HUES48 (cell line): ENCODE results near the gene TMEM233.
"Not testable (repeated sequence)": the region's sequence is repeated elsewhere in the genome, so short reads cannot be mapped to it uniquely, and the experiment has no call there.

ENCODE experiments used
- H3K27ac ChIP-seq: one replicate; pipeline ENCODE4 v1.7.0; 2013; ENCODE audit warnings: low read depth, low read length, inconsistent platforms
- H3K27me3 ChIP-seq: 2 replicates; pipeline ENCODE4 v1.6.1; 2013; ENCODE audit warnings: mild to moderate bottlenecking, low read length; ENCODE audit not compliant: control insufficient read depth, insufficient read depth
- H3K36me3 ChIP-seq: 2 replicates; pipeline ENCODE4 v1.6.1; 2013; ENCODE audit warnings: low read length; ENCODE audit not compliant: control insufficient read depth, insufficient read depth
- H3K4me1 ChIP-seq: 2 replicates; pipeline ENCODE4 v1.6.1; 2013; ENCODE audit warnings: mild to moderate bottlenecking, low read length; ENCODE audit not compliant: control insufficient read depth, insufficient read depth
- H3K4me3 ChIP-seq: 2 replicates; pipeline ENCODE4 v1.5.1; 2013; ENCODE audit warnings: mild to moderate bottlenecking, low read depth, low read length
- H3K9ac ChIP-seq: 2 replicates; pipeline ENCODE4 v1.6.1; 2013; ENCODE audit warnings: mild to moderate bottlenecking, low read depth, low read length, moderate library complexity
- H3K9me3 ChIP-seq: 2 replicates; pipeline ENCODE4 v1.6.1; 2013; ENCODE audit warnings: low read length; ENCODE audit not compliant: control insufficient read depth, insufficient read depth

TMEM233 gene

DNA sequence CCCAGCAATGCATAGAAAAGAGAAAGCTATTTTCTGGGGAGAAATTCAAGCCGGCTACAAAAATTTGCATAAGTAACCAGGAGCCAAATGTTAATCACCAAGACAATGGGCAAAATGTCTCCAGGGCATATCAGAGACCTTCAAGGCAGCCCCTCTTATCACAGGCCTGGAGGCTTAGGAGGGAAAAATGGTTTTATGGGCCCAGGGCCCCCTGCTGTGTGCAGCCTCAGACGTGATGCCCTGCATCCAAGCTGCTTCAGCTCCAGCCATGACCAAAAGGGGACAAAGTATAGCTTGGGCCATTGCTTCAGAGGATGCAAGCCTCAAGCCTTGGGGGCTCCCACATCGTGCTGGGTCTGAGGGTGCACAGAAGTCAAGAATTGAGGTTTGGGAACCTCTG, 15.8 kb downstream of the TMEM233 start:
- H3K27me3 ChIP-seq = no peaks in the 10 kb centered on the region
- H3K9me3 ChIP-seq = peaks cover 10% of the 10 kb centered on the region
- no peaks in the 10 kb centered on the region for H3K36me3 ChIP-seq
- H3K9ac ChIP-seq = no peak overlapping the region
- H3K27ac ChIP-seq = no peak overlapping the region
- no peak overlapping the region for H3K4me3 ChIP-seq
- H3K4me1 ChIP-seq = no peaks in the 10 kb centered on the region

DNA sequence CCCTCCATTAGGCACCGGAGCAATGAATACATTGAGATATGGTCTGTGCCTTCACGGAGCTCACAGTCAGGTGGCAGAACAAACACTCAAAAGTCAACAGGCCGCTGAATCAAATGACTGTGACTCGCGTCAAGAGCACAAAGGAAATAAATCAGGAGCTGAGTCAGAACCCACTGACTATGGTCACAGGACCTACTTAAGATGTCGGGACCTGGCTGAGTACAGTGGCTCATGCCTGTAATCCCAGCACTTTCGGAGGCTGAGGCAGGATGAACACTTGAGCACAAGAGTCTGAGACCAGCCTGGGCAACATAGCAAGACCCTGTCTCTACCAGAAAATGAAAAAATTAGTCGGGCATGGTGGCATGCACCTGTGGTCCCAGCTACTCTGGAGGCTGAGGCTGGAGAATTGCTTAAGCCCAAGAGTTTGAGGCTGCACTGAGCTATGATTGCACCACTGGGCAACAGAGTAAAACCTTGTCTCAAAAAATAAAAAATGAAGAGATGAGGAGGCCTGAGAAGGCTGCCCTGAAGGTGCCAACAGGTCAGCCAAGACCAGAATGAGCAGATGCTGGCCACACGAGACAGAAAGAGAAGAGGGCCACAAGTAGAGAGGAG, 19.9 kb downstream of the TMEM233 start:
- Histone ChIP-seq H3K9me3 (peaks cover 16% of the 10 kb centered on the region), H3K27me3 (no peaks in the 10 kb centered on the region), H3K36me3 (no peaks in the 10 kb centered on the region), H3K4me1 (no peaks in the 10 kb centered on the region), H3K27ac (no peak overlapping the region), H3K9ac (no peak overlapping the region), H3K4me3 (no peak overlapping the region)

DNA sequence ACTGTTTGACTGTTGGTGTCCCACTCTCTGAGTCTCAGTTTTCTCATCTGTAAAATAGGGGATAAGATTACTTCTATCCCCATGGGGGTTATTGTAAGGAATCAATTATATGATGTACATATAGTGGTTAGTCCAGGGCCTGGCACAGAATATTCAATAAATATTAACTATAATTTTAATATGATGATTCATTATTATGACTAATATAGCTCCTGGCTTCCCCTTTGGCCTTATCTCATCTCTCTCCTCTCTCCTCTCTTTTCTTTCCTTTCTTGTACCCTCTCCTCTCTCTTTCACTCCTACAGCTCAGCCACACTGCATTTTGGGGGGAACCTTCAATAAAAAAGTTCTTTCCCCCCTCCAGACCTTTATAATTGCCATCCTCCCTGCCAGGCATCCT, 21.1 kb downstream of the TMEM233 start:
- Histone ChIP-seq H3K4me1 (no peaks in the 10 kb centered on the region), H3K9ac (no peak overlapping the region), H3K36me3 (no peaks in the 10 kb centered on the region), H3K9me3 (peaks cover 11% of the 10 kb centered on the region), H3K4me3 (no peak overlapping the region), H3K27me3 (no peaks in the 10 kb centered on the region), H3K27ac (no peak overlapping the region)

DNA sequence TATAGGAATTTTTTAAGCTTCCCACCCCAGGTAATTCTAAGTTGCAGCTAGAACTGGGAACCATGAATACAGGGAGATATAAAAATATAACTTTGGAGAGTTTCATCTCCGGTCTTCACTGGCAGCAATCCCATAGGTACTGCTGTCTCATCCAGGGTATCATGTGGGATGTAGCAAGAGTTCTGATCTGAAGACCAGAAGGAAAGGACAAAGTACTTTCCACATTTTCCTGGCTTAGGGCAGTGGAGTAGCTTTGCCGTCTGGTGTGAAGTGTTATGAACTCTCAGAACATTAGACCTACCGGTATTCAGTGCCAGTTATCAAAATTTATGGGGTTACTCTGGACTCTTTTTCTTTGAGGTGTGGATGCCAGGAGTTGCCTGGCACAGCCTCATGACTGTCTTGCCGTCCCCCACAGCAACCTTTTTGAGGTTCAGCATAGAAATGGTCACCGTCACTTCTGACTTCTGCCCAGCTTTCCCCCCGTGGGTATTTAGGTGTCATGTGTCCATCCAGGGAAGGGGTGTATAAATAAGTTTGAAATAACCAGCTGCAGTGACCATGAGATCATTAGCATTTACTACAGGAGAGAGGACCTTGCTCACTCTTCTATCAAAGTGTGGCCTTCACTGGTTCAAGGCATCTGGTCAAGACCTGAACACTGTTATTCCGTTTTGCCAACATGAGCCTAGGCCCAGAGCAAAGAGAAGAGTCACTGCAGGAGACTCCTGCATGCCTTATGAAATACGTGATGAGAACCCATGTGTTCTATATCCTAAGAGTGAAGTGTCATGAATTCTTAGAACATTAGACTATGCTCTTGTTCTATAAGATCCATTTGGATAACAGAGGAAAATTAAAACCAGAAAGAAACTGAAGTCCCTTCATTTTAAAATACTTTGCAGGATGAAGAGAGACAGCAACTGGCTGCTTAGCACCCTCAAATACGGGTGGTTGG, 22.2 kb downstream of the TMEM233 start:
- Histone ChIP-seq H3K27ac (no peak overlapping the region), H3K9ac (no peak overlapping the region), H3K4me3 (no peak overlapping the region)

DNA sequence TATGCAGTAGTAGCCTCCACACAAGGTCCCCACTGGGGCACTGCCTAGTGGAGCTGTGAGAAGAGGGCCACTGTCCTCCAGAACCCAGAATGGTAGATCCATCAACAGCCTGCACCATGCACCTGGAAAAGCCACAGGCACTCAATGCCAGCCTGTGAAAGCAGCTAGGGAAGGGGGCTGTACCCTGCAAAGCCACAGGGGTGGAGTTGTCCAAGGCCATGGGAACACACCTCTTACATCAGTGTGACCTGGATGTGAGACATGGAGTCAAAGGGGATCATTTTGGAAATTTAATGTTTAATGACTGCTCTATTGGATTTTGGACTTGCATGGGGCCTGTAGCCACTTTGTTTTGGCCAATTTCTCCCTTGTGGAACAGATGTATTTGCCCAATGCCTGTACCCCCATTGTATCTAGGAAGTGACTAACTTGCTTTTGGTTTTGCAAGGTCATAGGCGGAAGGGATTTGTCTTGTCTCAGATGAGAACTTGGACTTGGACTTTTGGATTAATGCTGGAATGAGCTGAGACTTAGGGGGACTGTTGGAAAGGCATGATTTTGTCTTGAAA, 24.8 kb downstream of the TMEM233 start:
- H3K36me3 ChIP-seq, H3K4me3 ChIP-seq, H3K4me1 ChIP-seq, H3K9me3 ChIP-seq, H3K9ac ChIP-seq, H3K27me3 ChIP-seq, H3K27ac ChIP-seq: not testable (repeated sequence)

More for the DNA sequence above, 22.2 kb downstream of the TMEM233 start:
- H3K9me3 ChIP-seq = peaks cover 8% of the 10 kb centered on the region
- no peaks in the 10 kb centered on the region for H3K4me1 ChIP-seq
- H3K36me3 ChIP-seq = no peaks in the 10 kb centered on the region
- no peaks in the 10 kb centered on the region for H3K27me3 ChIP-seq

DNA sequence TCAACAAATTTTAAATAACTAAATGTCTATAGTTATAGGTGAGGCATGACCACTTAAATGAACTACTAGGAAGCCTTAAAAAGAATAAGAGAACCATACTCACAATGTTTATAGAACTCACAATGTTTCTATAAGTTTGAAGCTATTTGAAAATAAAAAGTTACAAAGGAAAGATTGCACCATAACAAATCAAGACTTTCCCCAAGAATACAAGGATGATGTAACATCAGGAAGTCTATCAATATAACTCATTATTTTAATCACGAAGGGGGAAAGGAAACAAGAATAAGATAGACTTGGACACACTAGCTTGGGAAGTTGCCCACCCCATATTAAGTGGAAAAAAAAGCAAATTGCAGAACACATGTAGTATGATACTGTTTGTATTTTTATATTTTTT, 26.9 kb downstream of the TMEM233 start:
- peaks cover 8% of the 10 kb centered on the region; the same call in 1 of the 2 replicates for H3K9me3 ChIP-seq
- H3K4me1 ChIP-seq = no peaks in the 10 kb centered on the region
- H3K27me3 ChIP-seq = no peaks in the 10 kb centered on the region
- H3K27ac ChIP-seq = no peak overlapping the region
- no peak overlapping the region for H3K9ac ChIP-seq
- no peaks in the 10 kb centered on the region for H3K36me3 ChIP-seq
- no peak overlapping the region for H3K4me3 ChIP-seq

DNA sequence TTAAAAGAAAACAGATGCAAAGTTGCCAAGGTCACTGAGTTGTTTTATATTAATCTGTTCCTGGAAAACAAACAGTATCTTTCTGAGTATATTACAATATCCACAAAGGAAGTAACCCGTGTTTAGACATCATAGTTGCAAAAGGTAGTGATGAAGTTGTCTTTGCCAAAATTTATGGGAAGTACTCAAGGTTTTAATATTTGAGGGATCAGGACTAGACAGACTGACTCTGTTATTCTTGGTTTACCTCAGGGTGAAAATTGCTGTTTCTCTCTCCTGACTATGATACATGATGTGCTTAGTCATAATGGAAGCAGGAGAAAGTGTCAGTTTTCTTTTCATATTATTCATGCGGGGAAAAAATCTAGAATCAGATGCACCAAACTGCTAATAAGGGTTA, 28.3 kb downstream of the TMEM233 start:
- Histone ChIP-seq H3K4me1 (no peaks in the 10 kb centered on the region), H3K36me3 (no peaks in the 10 kb centered on the region), H3K4me3 (no peak overlapping the region), H3K9ac (no peak overlapping the region), H3K9me3 (peaks cover 8% of the 10 kb centered on the region; the same call in 1 of the 2 replicates), H3K27ac (no peak overlapping the region), H3K27me3 (no peaks in the 10 kb centered on the region)

DNA sequence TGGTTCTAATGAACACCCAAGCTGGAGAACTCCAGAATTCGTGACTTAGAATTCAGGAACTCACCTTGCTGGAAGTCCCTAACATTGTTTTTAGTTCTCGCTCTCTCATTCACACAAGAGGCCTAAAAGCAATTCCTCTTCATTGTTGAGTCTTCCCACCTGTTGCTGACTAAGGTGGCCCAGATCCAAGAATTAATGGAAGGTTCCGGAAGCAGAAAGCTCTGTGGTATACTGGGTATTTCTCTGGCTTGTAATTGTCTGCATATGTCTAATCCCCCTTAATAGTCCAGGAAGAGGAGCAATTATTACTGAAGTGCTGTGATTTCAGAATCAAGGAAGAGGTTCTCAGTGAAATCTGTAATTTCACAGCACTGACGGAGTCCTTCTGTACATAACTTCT, 31.4 kb downstream of the TMEM233 start:
- H3K27ac ChIP-seq = no peak overlapping the region

DNA sequence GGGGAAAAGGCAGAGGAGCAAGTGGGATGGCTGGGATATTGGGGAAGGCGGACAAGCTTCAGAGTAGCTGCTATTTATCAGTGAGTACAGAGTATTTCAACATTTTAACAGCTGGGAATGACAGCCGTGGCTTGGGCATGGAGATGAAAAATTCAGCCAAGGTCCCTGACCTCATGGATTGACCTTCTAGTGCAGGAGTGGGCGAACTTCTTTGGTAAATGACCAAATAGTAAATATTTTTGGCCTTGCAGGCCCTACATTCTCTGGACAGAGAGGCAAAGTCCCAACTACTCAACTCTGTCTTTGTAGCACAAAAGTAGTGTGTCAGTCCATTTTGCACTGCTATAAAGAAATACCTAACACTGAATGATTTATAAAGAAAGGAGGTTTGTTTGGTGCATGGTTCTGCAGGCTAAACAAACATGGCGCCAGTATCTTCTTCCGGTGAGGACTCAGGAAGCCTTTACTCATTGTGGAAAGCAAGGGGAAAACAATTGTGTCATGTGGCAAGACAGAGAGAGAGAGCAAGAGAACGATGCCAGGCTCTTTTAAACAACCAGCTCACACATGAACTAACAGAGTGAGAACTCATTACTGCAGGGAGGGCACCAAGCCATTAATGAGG, 33.6 kb downstream of the TMEM233 start:
- H3K4me3 ChIP-seq = no peak overlapping the region
- H3K36me3 ChIP-seq = no peaks in the 10 kb centered on the region
- no peaks in the 10 kb centered on the region for H3K9me3 ChIP-seq
- no peak overlapping the region for H3K9ac ChIP-seq
- H3K4me1 ChIP-seq = no peaks in the 10 kb centered on the region
- H3K27ac ChIP-seq = no peak overlapping the region
- no peaks in the 10 kb centered on the region for H3K27me3 ChIP-seq

More for the DNA sequence above, 31.4 kb downstream of the TMEM233 start:
- Histone ChIP-seq H3K27me3 (no peaks in the 10 kb centered on the region), H3K9ac (no peak overlapping the region), H3K36me3 (no peaks in the 10 kb centered on the region), H3K4me3 (no peak overlapping the region), H3K9me3 (no peaks in the 10 kb centered on the region), H3K4me1 (no peaks in the 10 kb centered on the region)

DNA sequence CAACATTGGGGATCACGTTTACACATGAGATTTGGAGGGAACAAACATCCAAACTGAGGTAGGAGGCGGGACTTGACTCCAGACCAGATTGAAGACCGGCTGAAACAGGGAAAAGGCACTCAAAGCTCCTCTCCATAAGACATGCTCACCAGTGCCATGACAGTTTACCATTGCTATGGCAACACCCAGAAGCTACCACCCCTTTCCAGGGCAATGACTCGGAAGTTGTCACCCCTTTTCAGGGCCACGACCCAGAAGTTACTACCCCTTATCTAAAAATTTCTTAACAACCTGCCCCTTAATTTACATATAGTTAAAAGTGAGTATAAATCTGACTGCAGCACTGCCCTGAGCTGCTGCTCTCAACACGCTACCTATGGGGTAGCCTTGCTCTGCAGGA, 34.1 kb downstream of the TMEM233 start:
- H3K9me3 ChIP-seq = no peaks in the 10 kb centered on the region

More for the DNA sequence above, 34.1 kb downstream of the TMEM233 start:
- no peaks in the 10 kb centered on the region for H3K36me3 ChIP-seq
- no peak overlapping the region for H3K27ac ChIP-seq
- no peaks in the 10 kb centered on the region for H3K27me3 ChIP-seq
- no peaks in the 10 kb centered on the region for H3K4me1 ChIP-seq
- no peak overlapping the region for H3K9ac ChIP-seq
- no peak overlapping the region for H3K4me3 ChIP-seq
